ENCODE results near the gene RALGAPA2. TPM values are rescaled to one million over a fixed set of nuclear protein-coding genes. Genes with fewer than 3 reads are reported as not detected.
A peak's percentile ranks its signal among the peaks of the same experiment; 100 is the strongest.

Gene RALGAPA2
- polyA plus RNA-seq, 1 of the 3 experiments (the other 2 are of a cell fraction), result 1.0 TPM

DNA sequence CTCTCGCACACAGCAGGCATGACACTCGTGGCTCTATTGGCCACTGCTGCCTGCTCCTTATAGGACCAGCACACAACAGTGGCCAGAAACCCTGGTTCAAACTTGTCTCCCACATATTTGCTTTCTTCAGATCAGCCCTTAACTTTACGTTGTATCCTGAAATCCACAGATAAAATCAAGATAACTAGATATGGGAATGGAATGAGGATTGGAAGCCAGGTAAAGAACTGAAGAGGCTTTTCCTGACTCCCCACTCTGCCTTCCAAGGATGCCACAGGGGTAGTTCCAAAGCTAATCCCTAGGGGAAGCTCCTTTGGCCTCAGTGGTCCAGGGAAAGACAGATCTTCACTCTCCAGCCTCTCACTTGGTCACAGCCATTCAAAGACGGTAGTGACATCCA, 258.1 kb downstream of the RALGAPA2 start:
- no peaks in the 10 kb centered on the region for H3K79me2 ChIP-seq (ENCODE audit: insufficient read depth)
- no peak for TF ChIP-seq EP300 (IDR thresholded peaks at IDR 0.05; ENCODE audit: borderline replicate concordance in 1 of 2, low read depth in 1 of 2, low read length in 1 of 2)
- no peak for TF ChIP-seq GABPA (IDR thresholded peaks at IDR 0.05; ENCODE audit: low read depth)
- no peak for TF ChIP-seq RCOR1 (IDR thresholded peaks at IDR 0.05; ENCODE audit: low read length)
- no peak for TF ChIP-seq RAD21 (IDR thresholded peaks at IDR 0.05; ENCODE audit: low read length)
- TF ChIP-seq NRF1 (IDR thresholded peaks at IDR 0.05; ENCODE audit: low read depth, low read length), result no peak
- TF ChIP-seq POLR2AphosphoS5 (IDR thresholded peaks at IDR 0.05; ENCODE audit: low read depth, low read length), result no peak
- TF ChIP-seq TCF12 (IDR thresholded peaks at IDR 0.05), result no peak
- no peak for TF ChIP-seq CHD2 (IDR thresholded peaks at IDR 0.05; ENCODE audit: low read length, partially characterized antibody)
- TF ChIP-seq, protein P1, sequence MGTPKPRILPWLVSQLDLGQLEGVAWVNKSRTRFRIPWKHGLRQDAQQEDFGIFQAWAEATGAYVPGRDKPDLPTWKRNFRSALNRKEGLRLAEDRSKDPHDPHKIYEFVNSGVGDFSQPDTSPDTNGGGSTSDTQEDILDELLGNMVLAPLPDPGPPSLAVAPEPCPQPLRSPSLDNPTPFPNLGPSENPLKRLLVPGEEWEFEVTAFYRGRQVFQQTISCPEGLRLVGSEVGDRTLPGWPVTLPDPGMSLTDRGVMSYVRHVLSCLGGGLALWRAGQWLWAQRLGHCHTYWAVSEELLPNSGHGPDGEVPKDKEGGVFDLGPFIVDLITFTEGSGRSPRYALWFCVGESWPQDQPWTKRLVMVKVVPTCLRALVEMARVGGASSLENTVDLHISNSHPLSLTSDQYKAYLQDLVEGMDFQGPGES (IDR thresholded peaks at IDR 0.05; ENCODE audit: low read depth, low read length), result no peak
- no peak for TF ChIP-seq GATA2 (CRISPR knock-in tag; IDR thresholded peaks at IDR 0.05)
- TF ChIP-seq, protein P2, sequence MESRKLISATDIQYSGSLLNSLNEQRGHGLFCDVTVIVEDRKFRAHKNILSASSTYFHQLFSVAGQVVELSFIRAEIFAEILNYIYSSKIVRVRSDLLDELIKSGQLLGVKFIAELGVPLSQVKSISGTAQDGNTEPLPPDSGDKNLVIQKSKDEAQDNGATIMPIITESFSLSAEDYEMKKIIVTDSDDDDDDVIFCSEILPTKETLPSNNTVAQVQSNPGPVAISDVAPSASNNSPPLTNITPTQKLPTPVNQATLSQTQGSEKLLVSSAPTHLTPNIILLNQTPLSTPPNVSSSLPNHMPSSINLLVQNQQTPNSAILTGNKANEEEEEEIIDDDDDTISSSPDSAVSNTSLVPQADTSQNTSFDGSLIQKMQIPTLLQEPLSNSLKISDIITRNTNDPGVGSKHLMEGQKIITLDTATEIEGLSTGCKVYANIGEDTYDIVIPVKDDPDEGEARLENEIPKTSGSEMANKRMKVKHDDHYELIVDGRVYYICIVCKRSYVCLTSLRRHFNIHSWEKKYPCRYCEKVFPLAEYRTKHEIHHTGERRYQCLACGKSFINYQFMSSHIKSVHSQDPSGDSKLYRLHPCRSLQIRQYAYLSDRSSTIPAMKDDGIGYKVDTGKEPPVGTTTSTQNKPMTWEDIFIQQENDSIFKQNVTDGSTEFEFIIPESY (IDR thresholded peaks at IDR 0.05; ENCODE audit: borderline replicate concordance, low read depth), result no peak
- TF ChIP-seq SIN3A (IDR thresholded peaks at IDR 0.05; ENCODE audit: borderline replicate concordance, low read depth, low read length), result no peak
- TF ChIP-seq RXRA (IDR thresholded peaks at IDR 0.05; ENCODE audit: borderline replicate concordance, low read depth), result no peak

GRCh38 chr20:20452254-20452676, 260.2 kb downstream of the RALGAPA2 start:
- Histone ChIP-seq H4K20me1 (ENCODE audit: insufficient read depth) (no peaks in the 10 kb centered on the region), H3K9me3 (no peaks in the 10 kb centered on the region), H3K4me2 (no peak overlapping the region), H3F3A (replicated peaks; ENCODE audit: insufficient read depth) (no peaks in the 10 kb centered on the region), H3K9me2 (no peaks in the 10 kb centered on the region), H3K79me2 (ENCODE audit: insufficient read depth) (no peaks in the 10 kb centered on the region), H3K27ac (ENCODE audit: low read depth in 2 of 2, low read length in 1 of 2) (no peak overlapping the region), H3K4me1 (ENCODE audit: control insufficient read depth in 1 of 2, insufficient read depth in 2 of 2, low read depth in 1 of 2, low read length in 1 of 2) (peaks cover 7 to 12% of the 10 kb centered on the region in 2 experiments; a peak in 3 of 4 replicates), H3K27me3 (ENCODE audit: insufficient read depth) (no peaks in the 10 kb centered on the region), H2AFZ (ENCODE audit: low read depth) (peak overlapping the region; percentile 47; the same call in 1 of the 2 replicates), H3K4me3 (ENCODE audit: low read depth in 2 of 2, low read length in 1 of 2) (no peak overlapping the region), H3K36me3 (replicated peaks in 1 of 2; ENCODE audit: control insufficient read depth in 1 of 2, insufficient read depth in 2 of 2, low read length in 1 of 2) (no peaks in the 10 kb centered on the region), H3K9ac (no peak overlapping the region)
- DNase-seq, result no peak
- POLR2A ChIA-PET, result no interaction called here
- TF ChIP-seq FOSL2 (IDR thresholded peaks at IDR 0.05; ENCODE audit: borderline replicate concordance, low read depth) (0 out of 2 replicates have a peak, but pooled peaks have one; percentile 19), RAD21 (IDR thresholded peaks at IDR 0.05; ENCODE audit: low read length) (no peak), ELF1 (IDR thresholded peaks at IDR 0.05) (no peak), JUND (IDR thresholded peaks at IDR 0.05) (0 out of 2 replicates have a peak, but pooled peaks have one; percentile 7), SMC3 (IDR thresholded peaks at IDR 0.05; ENCODE audit: low read depth, low read length) (no peak), NRF1 (IDR thresholded peaks at IDR 0.05; ENCODE audit: low read depth, low read length) (no peak), RFX5 (IDR thresholded peaks at IDR 0.05; ENCODE audit: low read length) (no peak), MAX (IDR thresholded peaks at IDR 0.05; ENCODE audit: low read depth) (peak; percentile 77)
- WGBS (ENCODE audit: low lambda C conversion rate), result 66% methylated on average over 19 of the region's 19 CpGs
- CTCF ChIA-PET, result no interaction called here

More for the DNA sequence above, 258.1 kb downstream of the RALGAPA2 start:
- Histone ChIP-seq H3K27me3 (ENCODE audit: insufficient read depth) (no peaks in the 10 kb centered on the region), H3K36me3 (replicated peaks in 1 of 2; ENCODE audit: control insufficient read depth in 1 of 2, insufficient read depth in 2 of 2, low read length in 1 of 2) (no peaks in the 10 kb centered on the region), H3K9me3 (no peaks in the 10 kb centered on the region), H3K9me2 (no peaks in the 10 kb centered on the region), H2AFZ (ENCODE audit: low read depth) (no peak overlapping the region), H4K20me1 (ENCODE audit: insufficient read depth) (no peaks in the 10 kb centered on the region), H3K4me2 (no peak overlapping the region), H3K4me3 (ENCODE audit: low read depth in 2 of 2, low read length in 1 of 2) (no peak overlapping the region), H3K27ac (ENCODE audit: low read depth in 2 of 2, low read length in 1 of 2) (no peak overlapping the region), H3K9ac (no peak overlapping the region), H3K4me1 (ENCODE audit: control insufficient read depth in 1 of 2, insufficient read depth in 2 of 2, low read depth in 1 of 2, low read length in 1 of 2) (peaks cover 7 to 10% of the 10 kb centered on the region in 2 experiments; a peak in 3 of 4 replicates), H3F3A (replicated peaks; ENCODE audit: insufficient read depth) (no peaks in the 10 kb centered on the region)
- 89% methylated on average over 4 of the region's 4 CpGs for WGBS (ENCODE audit: low lambda C conversion rate)
- CTCF ChIA-PET, result no interaction called here
- no peak for DNase-seq
- POLR2A ChIA-PET, result no interaction called here
